Ascending aorta (tissue), 2 donors: Measurements from ENCODE around the gene PCIF1. TPM values are rescaled to one million over a fixed set of nuclear protein-coding genes. Genes with fewer than 3 reads are reported as not detected.

Source experiments
- DNase-seq, 2 donors: peaks; one replicate each; pipeline ENCODE4 v3.0.0-alpha.2; 2019; ENCODE audit warnings: low spot score in 2 of 2
- H3K27ac ChIP-seq, 2 donors: fragments of 200-600 bp; sonication (generic); one replicate each; pipeline ENCODE4 v1.5.1; 2016 to 2017; ENCODE audit warnings: mild to moderate bottlenecking in 1 of 2
- H3K27me3 ChIP-seq: fragments of 200-600 bp; sonication (generic); one replicate; pipeline ENCODE4 v1.5.1; 2017
- H3K36me3 ChIP-seq, 2 donors: fragments of 200-600 bp; sonication (generic); one replicate each; pipeline ENCODE4 v1.5.1; 2016
- H3K4me1 ChIP-seq, 2 donors: fragments of 200-600 bp; sonication (generic); one replicate each; pipeline ENCODE4 v1.5.1; 2016 to 2017; ENCODE audit warnings: mild to moderate bottlenecking in 1 of 2
- H3K4me3 ChIP-seq, 2 donors: fragments of 200-600 bp; sonication (generic); one replicate each; pipeline ENCODE4 v1.5.1; 2016 to 2017; ENCODE audit warnings: mild to moderate bottlenecking in 1 of 2
- H3K9me3 ChIP-seq, 2 donors: fragments of 200-600 bp; sonication (generic); one replicate each; pipeline ENCODE4 v1.5.1; 2016
- CTCF ChIP-seq, 3 experiments: fragments of 200-600 bp in 2 of 3; fragments of 450-650 bp in 1 of 3; sonication (generic) in 2 of 3; IDR thresholded peaks; one replicate each; pipeline ENCODE4 v1.5.1; 2016 to 2019; ENCODE audit warnings: antibody characterized with exemption in 3 of 3, mild to moderate bottlenecking in 1 of 3, moderate library complexity in 1 of 3
- intact Hi-C: fragments of 100-400 bp; cut with DNase I; formaldehyde crosslinking; loops from one replicate; pipeline ENCODE4 v1.15.1; 2023
- total RNA-seq: library from RNA; depleted of rRNA; stranded (reverse); fragments of >200 nt; gene quantifications from one replicate; pipeline ENCODE4 v1.1.0, GENCODE V29; 2016

Gene PCIF1
- total RNA-seq, 1 donor from 2014 or later, result 45.7 TPM

DNA sequence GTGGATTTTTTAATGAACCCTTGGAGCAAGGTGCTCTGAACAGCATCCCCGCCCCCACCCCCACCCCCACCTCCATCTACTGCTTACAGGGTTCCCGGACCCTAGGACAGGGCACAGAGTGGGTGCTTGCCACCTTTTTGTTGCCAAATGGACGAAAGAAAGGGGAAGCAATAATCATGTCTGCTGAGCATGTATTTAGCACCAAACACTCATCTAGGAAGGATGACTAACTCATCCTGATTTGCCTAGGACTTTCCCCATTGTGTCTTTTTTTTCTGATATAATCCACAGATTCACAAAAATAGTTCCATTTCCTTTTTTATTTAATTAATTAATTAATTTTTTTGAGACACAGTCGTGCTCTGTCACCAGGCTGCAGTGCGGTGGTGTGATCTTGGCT lies 21.4 kb upstream of the PCIF1 start:
- Histone ChIP-seq H3K4me3 (no peak overlapping the region), H3K27me3 (no peaks in the 10 kb centered on the region), H3K9me3 (no peaks in the 10 kb centered on the region), H3K4me1 (peaks cover 6 to 13% of the 10 kb centered on the region in 2 donors), H3K36me3 (no peaks in the 10 kb centered on the region), H3K27ac (no peak overlapping the region)
- no peak for DNase-seq
- TF ChIP-seq CTCF (IDR thresholded peaks at IDR 0.05), result no peak
- intact Hi-C loops, result no loop called here

DNA sequence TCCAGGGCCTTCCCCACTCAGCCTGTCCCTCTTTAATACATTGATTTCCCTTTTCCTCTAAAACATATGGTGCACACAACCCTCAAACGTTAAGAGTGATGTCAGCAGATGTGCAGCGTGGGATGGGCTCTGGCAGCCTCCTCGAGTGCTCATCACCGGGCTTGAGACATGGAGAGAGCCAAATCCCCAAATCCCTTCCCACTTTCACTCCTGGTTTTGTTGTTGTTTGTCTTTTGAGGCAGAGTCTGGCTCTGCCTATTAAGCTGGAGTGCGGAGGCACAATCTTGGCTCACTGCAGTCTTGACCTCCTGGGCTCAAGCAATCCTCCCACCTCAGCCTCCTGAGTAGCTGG lies 16.7 kb upstream of the PCIF1 start:
- no peak for TF ChIP-seq CTCF (IDR thresholded peaks at IDR 0.05)
- Histone ChIP-seq H3K4me1 (peaks cover 0 to 10% of the 10 kb centered on the region in 2 donors), H3K27ac (peak overlapping the region; percentile 37 to 53), H3K9me3 (no peaks in the 10 kb centered on the region), H3K36me3 (no peaks in the 10 kb centered on the region), H3K27me3 (no peaks in the 10 kb centered on the region), H3K4me3 (no peak overlapping the region)
- DNase-seq, result no peak
- intact Hi-C loops, result no loop called here

- no peaks in the 10 kb centered on the region for H3K36me3 ChIP-seq
- peaks cover 0 to 10% of the 10 kb centered on the region in 2 donors for H3K4me1 ChIP-seq
- peak overlapping the region; percentile 37 to 53 for H3K27ac ChIP-seq
- intact Hi-C loops, result no loop called here
- TF ChIP-seq CTCF (IDR thresholded peaks at IDR 0.05), result no peak
- H3K9me3 ChIP-seq, result no peaks in the 10 kb centered on the region
- H3K27me3 ChIP-seq, result no peaks in the 10 kb centered on the region
- no peak overlapping the region for H3K4me3 ChIP-seq
- DNase-seq, result no peak
Measured at GRCh38 chr20:45918182-45918737, 16.2 kb upstream of the PCIF1 start.

- Histone ChIP-seq H3K9me3 (no peaks in the 10 kb centered on the region), H3K4me1 (peaks cover under 1 to 10% of the 10 kb centered on the region in 2 donors), H3K4me3 (no peak overlapping the region), H3K27me3 (no peaks in the 10 kb centered on the region), H3K27ac (peak overlapping the region; percentile 37 to 50), H3K36me3 (no peaks in the 10 kb centered on the region)
- intact Hi-C loops, result no loop called here
- TF ChIP-seq CTCF (IDR thresholded peaks at IDR 0.05), result no peak
- no peak for DNase-seq
Measured at GRCh38 chr20:45918779-45919537, 15.5 kb upstream of the PCIF1 start.

DNA sequence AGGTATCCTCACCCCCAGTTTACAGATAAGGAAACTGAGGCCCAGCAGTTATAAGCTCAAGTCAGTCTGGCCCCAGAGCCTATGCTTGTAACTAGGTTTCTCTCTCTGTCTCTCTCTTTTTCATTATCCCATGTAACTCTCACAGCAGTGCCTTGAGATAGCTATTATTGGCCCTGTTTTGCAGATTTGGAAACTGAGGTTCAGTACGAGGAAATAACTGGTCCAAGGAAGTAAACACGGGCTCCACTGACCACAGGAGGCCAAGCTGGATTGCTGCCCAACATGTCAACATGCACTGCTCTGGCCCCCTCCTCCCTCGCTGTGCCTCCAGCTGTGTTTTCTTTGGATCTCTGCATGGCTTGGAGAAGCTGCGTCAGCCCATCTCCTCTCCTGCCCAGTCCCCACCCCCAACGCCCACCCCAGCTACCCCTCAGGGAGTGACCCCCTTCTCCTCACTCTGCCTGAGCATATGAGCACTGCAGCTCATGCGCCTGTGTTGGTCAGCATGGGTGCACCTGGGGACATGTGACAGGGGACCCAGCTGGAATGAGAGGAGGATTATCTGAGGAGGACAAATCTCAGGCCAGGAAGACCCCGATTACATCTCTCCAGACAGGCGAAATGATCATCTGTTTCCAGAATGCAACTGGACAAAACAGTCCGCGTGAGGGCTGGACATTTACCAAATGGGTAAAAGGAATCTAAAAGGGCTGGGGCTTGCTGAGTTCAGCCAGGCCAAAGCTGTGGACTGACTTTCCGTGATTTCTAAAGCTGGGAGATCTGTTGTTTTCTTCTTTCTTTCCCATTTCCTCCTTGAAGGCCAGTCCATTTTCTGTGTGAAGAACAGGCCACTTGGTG lies 14.7 kb upstream of the PCIF1 start:
- DNase-seq, result no peak
- Histone ChIP-seq H3K9me3 (no peaks in the 10 kb centered on the region), H3K4me1 (peaks cover 7 to 16% of the 10 kb centered on the region in 2 donors), H3K27me3 (no peaks in the 10 kb centered on the region), H3K27ac (peak overlapping the region; percentile 37 to 50), H3K4me3 (no peak overlapping the region), H3K36me3 (no peaks in the 10 kb centered on the region)
- intact Hi-C loops, result no loop called here
- TF ChIP-seq CTCF (IDR thresholded peaks at IDR 0.05), result no peak
